Measurements from ENCODE around the gene PCYT1A.
A peak's percentile ranks its signal among the peaks of the same experiment; 100 is the strongest.
"Not testable (repeated sequence)": the region's sequence is repeated elsewhere in the genome, so short reads cannot be mapped to it uniquely, and the experiment has no call there.

Gene PCYT1A

GRCh38 chr3:196207833-196208607 lies 79.5 kb downstream of the PCYT1A start:
- Histone ChIP-seq H3K4me3 (peak overlapping the region; percentile 85), H3K36me3 (ENCODE audit: insufficient read depth, low read length) (no peaks in the 10 kb centered on the region), H3K27ac (no peak overlapping the region), H3K9me3 (ENCODE audit: low read depth, low read length) (no peaks in the 10 kb centered on the region; the same call in 1 of the 2 replicates), H3K9ac (ENCODE audit: insufficient read length) (no peak overlapping the region)
- no peak for DNase-seq (ENCODE audit: low read depth, low spot score)
- TF ChIP-seq EZH2 (IDR thresholded peaks at IDR 0.05) (no peak), FOXP2 (optimal IDR thresholded peaks at IDR 0.05; ENCODE audit: control extremely low read depth, extremely low read length, insufficient read depth) (no peak), POLR2AphosphoS5 (IDR thresholded peaks at IDR 0.05; ENCODE audit: borderline replicate concordance, low read depth, low read length) (no peak)

GRCh38 chr3:196207159-196207832 lies 80.2 kb downstream of the PCYT1A start:
- H3K36me3 ChIP-seq (ENCODE audit: insufficient read depth, low read length), result no peaks in the 10 kb centered on the region
- no peak for DNase-seq (ENCODE audit: low read depth, low spot score)
- H3K9me3 ChIP-seq (ENCODE audit: low read depth, low read length), result no peaks in the 10 kb centered on the region; the same call in 1 of the 2 replicates
- H3K4me3 ChIP-seq, result peak overlapping the region; percentile 85; the same call in 1 of the 2 replicates
- no peak overlapping the region for H3K9ac ChIP-seq (ENCODE audit: insufficient read length)
- TF ChIP-seq POLR2AphosphoS5 (IDR thresholded peaks at IDR 0.05; ENCODE audit: borderline replicate concordance, low read depth, low read length) (no peak), FOXP2 (optimal IDR thresholded peaks at IDR 0.05; ENCODE audit: control extremely low read depth, extremely low read length, insufficient read depth) (no peak), EZH2 (IDR thresholded peaks at IDR 0.05) (no peak)
- no peak overlapping the region for H3K27ac ChIP-seq

- not testable (repeated sequence) for H3K9me3 ChIP-seq (ENCODE audit: low read depth, low read length); H3K36me3 ChIP-seq (ENCODE audit: insufficient read depth, low read length); H3K4me3 ChIP-seq; H3K9ac ChIP-seq (ENCODE audit: insufficient read length); DNase-seq (ENCODE audit: low read depth, low spot score); H3K27ac ChIP-seq
Measured at GRCh38 chr3:196205442-196206205, 81.9 kb downstream of the PCYT1A start.

GRCh38 chr3:196203846-196204245 lies 83.7 kb downstream of the PCYT1A start:
- TF ChIP-seq POLR2AphosphoS5 (IDR thresholded peaks at IDR 0.05; ENCODE audit: borderline replicate concordance, low read depth, low read length) (no peak), EZH2 (IDR thresholded peaks at IDR 0.05) (no peak), FOXP2 (optimal IDR thresholded peaks at IDR 0.05; ENCODE audit: control extremely low read depth, extremely low read length, insufficient read depth) (no peak)
- H3K36me3 ChIP-seq (ENCODE audit: insufficient read depth, low read length), result no peaks in the 10 kb centered on the region
- no peak overlapping the region for H3K9ac ChIP-seq (ENCODE audit: insufficient read length)
- no peak overlapping the region for H3K27ac ChIP-seq
- H3K4me3 ChIP-seq, result no peak overlapping the region
- no peak for DNase-seq (ENCODE audit: low read depth, low spot score)
- no peaks in the 10 kb centered on the region; the same call in 1 of the 2 replicates for H3K9me3 ChIP-seq (ENCODE audit: low read depth, low read length)

- H3K9me3 ChIP-seq (ENCODE audit: low read depth, low read length), result no peaks in the 10 kb centered on the region; the same call in 1 of the 2 replicates
- TF ChIP-seq POLR2AphosphoS5 (IDR thresholded peaks at IDR 0.05; ENCODE audit: borderline replicate concordance, low read depth, low read length) (no peak), EZH2 (IDR thresholded peaks at IDR 0.05) (no peak), FOXP2 (optimal IDR thresholded peaks at IDR 0.05; ENCODE audit: control extremely low read depth, extremely low read length, insufficient read depth) (no peak)
- H3K27ac ChIP-seq, result no peak overlapping the region
- DNase-seq (ENCODE audit: low read depth, low spot score), result no peak
- H3K36me3 ChIP-seq (ENCODE audit: insufficient read depth, low read length), result no peaks in the 10 kb centered on the region
- no peak overlapping the region for H3K9ac ChIP-seq (ENCODE audit: insufficient read length)
- H3K4me3 ChIP-seq, result no peak overlapping the region
Measured at GRCh38 chr3:196202516-196202970, 85.0 kb downstream of the PCYT1A start.

- Histone ChIP-seq H3K9ac (ENCODE audit: insufficient read length) (no peak overlapping the region), H3K36me3 (ENCODE audit: insufficient read depth, low read length) (no peaks in the 10 kb centered on the region), H3K4me3 (no peak overlapping the region), H3K9me3 (ENCODE audit: low read depth, low read length) (no peaks in the 10 kb centered on the region), H3K27ac (no peak overlapping the region)
- TF ChIP-seq POLR2AphosphoS5 (IDR thresholded peaks at IDR 0.05; ENCODE audit: borderline replicate concordance, low read depth, low read length), result no peak
- no peak for TF ChIP-seq FOXP2 (optimal IDR thresholded peaks at IDR 0.05; ENCODE audit: control extremely low read depth, extremely low read length, insufficient read depth)
- TF ChIP-seq EZH2 (IDR thresholded peaks at IDR 0.05), result no peak
- DNase-seq (ENCODE audit: low read depth, low spot score), result no peak
Measured at GRCh38 chr3:196198771-196199753, 88.5 kb downstream of the PCYT1A start.

GRCh38 chr3:196198081-196198675 lies 89.3 kb downstream of the PCYT1A start:
- Histone ChIP-seq H3K9ac (ENCODE audit: insufficient read length) (no peak overlapping the region), H3K4me3 (no peak overlapping the region), H3K27ac (no peak overlapping the region), H3K9me3 (ENCODE audit: low read depth, low read length) (no peaks in the 10 kb centered on the region), H3K36me3 (ENCODE audit: insufficient read depth, low read length) (no peaks in the 10 kb centered on the region)
- no peak for DNase-seq (ENCODE audit: low read depth, low spot score)
- no peak for TF ChIP-seq EZH2 (IDR thresholded peaks at IDR 0.05)
- no peak for TF ChIP-seq POLR2AphosphoS5 (IDR thresholded peaks at IDR 0.05; ENCODE audit: borderline replicate concordance, low read depth, low read length)
- TF ChIP-seq FOXP2 (optimal IDR thresholded peaks at IDR 0.05; ENCODE audit: control extremely low read depth, extremely low read length, insufficient read depth), result no peak
